Measurements from ENCODE around the gene PTPN3.

PTPN3 gene

DNA sequence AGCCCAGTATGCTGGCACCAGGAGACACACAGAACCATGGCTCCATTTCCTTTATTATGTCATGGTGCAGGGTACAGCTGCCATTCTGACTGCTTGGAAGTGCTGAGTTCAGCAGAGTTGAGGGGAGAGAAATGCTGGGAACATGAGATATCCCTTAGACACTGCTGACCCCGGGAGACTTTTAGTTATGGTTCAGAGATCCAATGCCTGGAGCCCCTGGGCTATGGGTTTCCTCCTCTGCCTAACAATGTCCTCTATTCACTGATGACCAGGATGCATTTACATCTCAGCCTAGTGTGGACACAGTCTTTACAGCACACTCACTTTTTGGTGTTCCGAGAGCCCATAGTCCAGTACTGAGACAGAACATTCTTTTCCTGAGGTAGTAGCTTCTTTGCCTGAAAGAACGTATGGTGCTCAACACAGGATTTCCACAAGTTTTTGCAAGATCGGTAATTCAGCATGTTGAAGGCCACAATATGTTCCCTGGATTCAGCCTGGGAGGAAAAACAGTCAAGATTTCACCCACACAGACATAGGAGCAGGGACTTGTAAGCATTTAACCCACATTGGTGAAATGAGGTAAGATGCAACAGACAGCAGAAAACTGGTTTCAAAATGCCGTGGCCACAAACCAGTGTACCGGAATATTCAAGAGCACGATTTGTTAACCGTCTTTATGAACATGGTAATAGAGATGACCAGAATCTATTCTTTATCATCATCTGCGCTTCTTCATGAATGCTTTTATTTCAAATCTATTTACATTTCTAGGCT is 71.3 kb downstream of the PTPN3 start:
- no peak overlapping the region for H3K4me3 ChIP-seq (ENCODE audit: low read length)
- TF ChIP-seq, protein P1, sequence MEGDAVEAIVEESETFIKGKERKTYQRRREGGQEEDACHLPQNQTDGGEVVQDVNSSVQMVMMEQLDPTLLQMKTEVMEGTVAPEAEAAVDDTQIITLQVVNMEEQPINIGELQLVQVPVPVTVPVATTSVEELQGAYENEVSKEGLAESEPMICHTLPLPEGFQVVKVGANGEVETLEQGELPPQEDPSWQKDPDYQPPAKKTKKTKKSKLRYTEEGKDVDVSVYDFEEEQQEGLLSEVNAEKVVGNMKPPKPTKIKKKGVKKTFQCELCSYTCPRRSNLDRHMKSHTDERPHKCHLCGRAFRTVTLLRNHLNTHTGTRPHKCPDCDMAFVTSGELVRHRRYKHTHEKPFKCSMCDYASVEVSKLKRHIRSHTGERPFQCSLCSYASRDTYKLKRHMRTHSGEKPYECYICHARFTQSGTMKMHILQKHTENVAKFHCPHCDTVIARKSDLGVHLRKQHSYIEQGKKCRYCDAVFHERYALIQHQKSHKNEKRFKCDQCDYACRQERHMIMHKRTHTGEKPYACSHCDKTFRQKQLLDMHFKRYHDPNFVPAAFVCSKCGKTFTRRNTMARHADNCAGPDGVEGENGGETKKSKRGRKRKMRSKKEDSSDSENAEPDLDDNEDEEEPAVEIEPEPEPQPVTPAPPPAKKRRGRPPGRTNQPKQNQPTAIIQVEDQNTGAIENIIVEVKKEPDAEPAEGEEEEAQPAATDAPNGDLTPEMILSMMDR (conservative IDR thresholded peaks at IDR 0.05; ENCODE audit: low read length), result no peak
- no peak for DNase-seq (ENCODE audit: low read depth)

- no peak for DNase-seq (ENCODE audit: low read depth)
- TF ChIP-seq, protein P1 (conservative IDR thresholded peaks at IDR 0.05; ENCODE audit: low read length), result no peak
- no peak overlapping the region for H3K4me3 ChIP-seq (ENCODE audit: low read length)
Measured at GRCh38 chr9:109424618-109425017, 73.5 kb downstream of the PTPN3 start.

DNA sequence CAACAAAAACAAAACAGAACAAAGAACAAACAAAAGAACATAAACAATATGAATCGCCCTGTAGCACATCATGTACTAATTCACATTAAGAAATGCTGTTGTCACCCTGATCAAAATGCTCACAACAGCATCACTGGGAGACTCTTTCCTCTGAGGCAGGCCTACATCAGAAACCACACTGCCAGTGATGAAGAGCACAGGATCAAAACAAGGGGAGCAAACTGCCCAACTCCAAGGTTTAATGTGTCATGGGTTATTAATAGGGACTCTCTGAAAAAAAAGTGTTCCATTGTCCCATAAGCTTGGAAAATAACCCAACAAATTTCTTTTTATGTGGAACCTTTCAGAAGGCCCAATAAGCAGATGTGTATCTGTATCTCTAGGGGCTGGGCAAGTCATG is 74.2 kb downstream of the PTPN3 start:
- TF ChIP-seq, protein P1 (conservative IDR thresholded peaks at IDR 0.05; ENCODE audit: low read length), result no peak
- H3K4me3 ChIP-seq (ENCODE audit: low read length), result no peak overlapping the region
- DNase-seq (ENCODE audit: low read depth), result no peak

GRCh38 chr9:109422641-109423040 is 75.5 kb downstream of the PTPN3 start:
- DNase-seq (ENCODE audit: low read depth), result no peak
- TF ChIP-seq, protein P1 (conservative IDR thresholded peaks at IDR 0.05; ENCODE audit: low read length), result no peak
- H3K4me3 ChIP-seq (ENCODE audit: low read length), result no peak overlapping the region

- DNase-seq (ENCODE audit: low read depth), result no peak
- TF ChIP-seq, protein P1 (conservative IDR thresholded peaks at IDR 0.05; ENCODE audit: low read length), result no peak
- H3K4me3 ChIP-seq (ENCODE audit: low read length), result no peak overlapping the region
Measured at GRCh38 chr9:109421026-109421970, 76.8 kb downstream of the PTPN3 start.

- no peak for DNase-seq (ENCODE audit: low read depth)
- TF ChIP-seq, protein P1 (conservative IDR thresholded peaks at IDR 0.05; ENCODE audit: low read length), result no peak
Measured at GRCh38 chr9:109419531-109419930, 78.6 kb downstream of the PTPN3 start.

More at GRCh38 chr9:109419531-109419930, 78.6 kb downstream of the PTPN3 start:
- H3K4me3 ChIP-seq (ENCODE audit: low read length), result no peak overlapping the region
